Endothelial cell of umbilical vein (primary cell): ENCODE data around the gene C14orf132.

Experiments used
- CTCF ChIP-seq, 2 donors: IDR thresholded peaks; 1 replicate in 1 of 2; 2 replicates in 1 of 2; pipeline ENCODE4 v1.5.1; 2011; ENCODE audit warnings: low read length in 2 of 2, mild to moderate bottlenecking in 2 of 2, moderate library complexity in 2 of 2, control low read depth in 1 of 2, inconsistent platforms in 1 of 2, low read depth in 1 of 2; ENCODE audit not compliant: insufficient read depth in 1 of 2; ENCODE audit errors: extremely low read depth in 1 of 2
- MAX ChIP-seq: IDR thresholded peaks from 2 replicates; pipeline ENCODE4 v1.6.1; 2011; ENCODE audit not compliant: insufficient read depth, insufficient read length
- POLR2A ChIP-seq: IDR thresholded peaks from 2 replicates; pipeline ENCODE4 v1.6.1; 2012; ENCODE audit warnings: low read depth, mild to moderate bottlenecking, control low read depth, low read length
- POLR2AphosphoS5 ChIP-seq: IDR thresholded peaks from 2 replicates; pipeline ENCODE4 v1.6.1; 2012; ENCODE audit warnings: low read depth, mild to moderate bottlenecking, control low read depth, low read length, moderate library complexity; ENCODE audit not compliant: insufficient read depth

- TF ChIP-seq POLR2A (no peak), CTCF (IDR thresholded peaks at IDR 0.05; ENCODE audit: extremely low read depth in 1 of 2, insufficient read depth in 1 of 2, low read depth in 1 of 2, low read length in 2 of 2) (no peak), POLR2AphosphoS5 (no peak), MAX (no peak)
Observed at GRCh38 chr14:96050482-96050881, 11.3 kb downstream of the C14orf132 start.
